IMR-90 (cell line): ENCODE data around the gene LTBP2. TPM values are rescaled to one million over a fixed set of nuclear protein-coding genes. Genes with fewer than 3 reads are reported as not detected.

Source experiments
- ATAC-seq: fragments of 200-7000 bp; cut with Tn5 transposase; 2 replicates; pipeline ENCODE4 v1.9.1; 2020; ENCODE audit warnings: low read depth, mild to moderate bottlenecking, moderate library complexity
- BruUV-seq: library from RNA; stranded (reverse); fragments of 400-500 nt; replicated peaks from 2 replicates; lab custom pipeline; 2021; lab: Mats Ljungman, UMichigan
- CTCF ChIA-PET: fragments of 300-600 bp; formaldehyde crosslinking; extraction: SDS; loops from one replicate; lab custom pipeline; 2021; ENCODE audit warnings: antibody characterized with exemption; lab: Yijun Ruan, JAX
- POLR2A ChIA-PET: fragments of 300-600 bp; sonication (Branson Sonifier 250); formaldehyde crosslinking; loops from one replicate; lab custom pipeline; 2022; ENCODE audit warnings: antibody characterized with exemption; ENCODE audit not compliant: unreplicated experiment; lab: Charles Lee
- DNase-seq: peaks from one replicate; pipeline ENCODE4 v3.0.0; 2013
- H2AFZ ChIP-seq: replicated peaks from 2 replicates; pipeline ENCODE3; 2013; ENCODE audit warnings: low read length, mild to moderate bottlenecking; ENCODE audit not compliant: poor library complexity
- H2AK5ac ChIP-seq: 2 replicates; pipeline ENCODE4 v1.6.1; 2013; ENCODE audit warnings: low read depth, low read length, inconsistent platforms
- H2AK9ac ChIP-seq: replicated peaks from 2 replicates; pipeline ENCODE3; 2013; ENCODE audit warnings: mild to moderate bottlenecking, low read depth, low read length, moderate library complexity; ENCODE audit not compliant: poor library complexity
- H2BK120ac ChIP-seq: 2 replicates; pipeline ENCODE4 v1.6.1; 2013; ENCODE audit warnings: low read depth, low read length, inconsistent platforms
- H2BK15ac ChIP-seq: 3 replicates; pipeline ENCODE4 v1.6.1; 2013; ENCODE audit warnings: low read depth, low read length, inconsistent platforms
- H2BK20ac ChIP-seq: 2 replicates; pipeline ENCODE4 v1.6.1; 2013; ENCODE audit warnings: low read depth, mild to moderate bottlenecking, inconsistent platforms, low read length, moderate library complexity
- H2BK5ac ChIP-seq: 2 replicates; pipeline ENCODE4 v1.6.1; 2013; ENCODE audit warnings: mild to moderate bottlenecking, low read depth, low read length, inconsistent platforms; ENCODE audit not compliant: poor library complexity, severe bottlenecking
- H3K14ac ChIP-seq: replicated peaks from 2 replicates; pipeline ENCODE4 v1.6.1; 2013; ENCODE audit warnings: low read depth, low read length, inconsistent platforms
- H3K18ac ChIP-seq: 2 replicates; pipeline ENCODE4 v1.6.1; 2013; ENCODE audit warnings: low read depth, low read length, control low read depth
- H3K23ac ChIP-seq: 2 replicates; pipeline ENCODE4 v1.6.1; 2013; ENCODE audit warnings: low read depth, low read length, inconsistent platforms
- H3K27ac ChIP-seq: 2 replicates; pipeline ENCODE4 v1.5.1; 2013; ENCODE audit warnings: mild to moderate bottlenecking, control low read depth, low read length; ENCODE audit not compliant: insufficient read depth
- H3K27me3 ChIP-seq: 2 replicates; pipeline ENCODE4 v1.6.1; 2013; ENCODE audit warnings: low read length; ENCODE audit not compliant: control insufficient read depth, insufficient read depth
- H3K36me3 ChIP-seq: 2 replicates; pipeline ENCODE4 v1.6.1; 2013; ENCODE audit warnings: low read length, mixed read lengths; ENCODE audit not compliant: control insufficient read depth, insufficient read depth
- H3K4ac ChIP-seq: 2 replicates; pipeline ENCODE4 v1.6.1; 2013; ENCODE audit warnings: low read depth, low read length, inconsistent platforms
- H3K4me1 ChIP-seq: 2 replicates; pipeline ENCODE4 v1.6.1; 2013; ENCODE audit warnings: low read length, mixed read lengths; ENCODE audit not compliant: control insufficient read depth, insufficient read depth
- H3K4me2 ChIP-seq: 2 replicates; pipeline ENCODE4 v1.6.1; 2013; ENCODE audit warnings: low read depth, mild to moderate bottlenecking, control low read depth, low read length, moderate library complexity
- H3K4me3 ChIP-seq: 2 replicates; pipeline ENCODE4 v1.5.1; 2013; ENCODE audit warnings: low read depth, mild to moderate bottlenecking, control low read depth, low read length, moderate library complexity; ENCODE audit not compliant: insufficient read depth
- H3K56ac ChIP-seq: 2 replicates; pipeline ENCODE4 v1.6.1; 2013; ENCODE audit warnings: low read length, inconsistent platforms; ENCODE audit not compliant: insufficient read depth; ENCODE audit errors: extremely low read depth
- H3K79me1 ChIP-seq, 2 experiments: 2 replicates each; pipeline ENCODE4 v1.6.1; 2013; ENCODE audit warnings: low read length in 2 of 2, inconsistent platforms in 1 of 2, low read depth in 1 of 2
- H3K9ac ChIP-seq: 2 replicates; pipeline ENCODE4 v1.6.1; 2013; ENCODE audit warnings: low read depth, low read length, control low read depth
- H3K9me1 ChIP-seq: 2 replicates; pipeline ENCODE4 v1.6.1; 2013; ENCODE audit warnings: low read length, inconsistent platforms; ENCODE audit not compliant: insufficient read depth
- H3K9me3 ChIP-seq: 2 replicates; pipeline ENCODE4 v1.6.1; 2013; ENCODE audit warnings: low read length; ENCODE audit not compliant: control insufficient read depth, insufficient read depth
- H4K20me1 ChIP-seq: 2 replicates; pipeline ENCODE4 v1.6.1; 2013; ENCODE audit warnings: low read length, inconsistent platforms; ENCODE audit not compliant: insufficient read depth
- H4K5ac ChIP-seq: 2 replicates; pipeline ENCODE4 v1.6.1; 2013; ENCODE audit warnings: mild to moderate bottlenecking, low read depth, low read length, control low read depth
- H4K8ac ChIP-seq, 2 experiments: 2 replicates each; pipeline ENCODE4 v1.6.1; 2013; ENCODE audit warnings: low read depth in 2 of 2, low read length in 2 of 2, control low read depth in 1 of 2, inconsistent platforms in 1 of 2
- H4K91ac ChIP-seq: 2 replicates; pipeline ENCODE4 v1.6.1; 2013; ENCODE audit warnings: low read depth, low read length, inconsistent platforms; ENCODE audit not compliant: insufficient read depth
- BHLHE40 ChIP-seq: fragments of 150-350 bp; IDR thresholded peaks from 2 replicates; pipeline ENCODE4 v1.6.1; 2016; ENCODE audit warnings: mild to moderate bottlenecking, low read depth, low read length
- CEBPB ChIP-seq: IDR thresholded peaks from 2 replicates; pipeline ENCODE4 v1.6.1; 2012; ENCODE audit warnings: low read depth, low read length, improper control_type of control experiment
- CHD1 ChIP-seq: IDR thresholded peaks from 2 replicates; pipeline ENCODE4 v1.6.1; 2012; ENCODE audit warnings: low read depth, low read length, improper control_type of control experiment
- CTCF ChIP-seq: conservative IDR thresholded peaks from 2 replicates; pipeline ENCODE4 v1.5.1; 2012; ENCODE audit warnings: mild to moderate bottlenecking, low read depth, low read length, improper control_type of control experiment
- ELK1 ChIP-seq: fragments of 150-350 bp; IDR thresholded peaks from 2 replicates; pipeline ENCODE4 v1.6.1; 2016; ENCODE audit warnings: low read depth, mild to moderate bottlenecking, low read length, moderate library complexity, borderline replicate concordance
- MAFK ChIP-seq: IDR thresholded peaks from 2 replicates; pipeline ENCODE4 v1.6.1; 2012; ENCODE audit warnings: low read depth, low read length, improper control_type of control experiment
- MAZ ChIP-seq: IDR thresholded peaks from 2 replicates; pipeline ENCODE4 v1.6.1; 2012; ENCODE audit warnings: low read depth, mild to moderate bottlenecking, low read length, improper control_type of control experiment, moderate library complexity, borderline replicate concordance
- MXI1 ChIP-seq: IDR thresholded peaks from 2 replicates; pipeline ENCODE4 v1.6.1; 2012; ENCODE audit warnings: low read depth, mild to moderate bottlenecking, low read length, moderate library complexity, borderline replicate concordance
- NFE2L2 ChIP-seq: fragments of 150-350 bp; IDR thresholded peaks from 2 replicates; pipeline ENCODE4 v1.6.1; 2016; ENCODE audit warnings: low read depth, mild to moderate bottlenecking, low read length
- POLR2A ChIP-seq: IDR thresholded peaks from 2 replicates; pipeline ENCODE4 v1.6.1; 2012; ENCODE audit warnings: mild to moderate bottlenecking, low read depth, low read length
- RAD21 ChIP-seq: IDR thresholded peaks from 2 replicates; pipeline ENCODE4 v1.6.1; 2012; ENCODE audit warnings: low read length, improper control_type of control experiment
- RCOR1 ChIP-seq: IDR thresholded peaks from 2 replicates; pipeline ENCODE4 v1.6.1; 2012; ENCODE audit warnings: mild to moderate bottlenecking, low read length, improper control_type of control experiment; ENCODE audit not compliant: insufficient replicate concordance
- RFX5 ChIP-seq: IDR thresholded peaks from 2 replicates; pipeline ENCODE4 v1.8.0; 2012; ENCODE audit warnings: low read depth, mild to moderate bottlenecking, low read length, moderate library complexity
- SMC3 ChIP-seq: fragments of 150-350 bp; IDR thresholded peaks from 2 replicates; pipeline ENCODE4 v1.6.1; 2016; ENCODE audit warnings: low read depth, mild to moderate bottlenecking, antibody characterized with exemption, low read length, moderate library complexity
- WGBS, 2 experiments: methylation state at CpG; one replicate each; pipeline versions ENCODE4 v1.1.5 to v1.1.7; 2013; ENCODE audit warnings: missing lambda C conversion rate in 2 of 2; ENCODE audit not compliant: insufficient read length in 1 of 2; ENCODE audit errors: extremely low coverage in 2 of 2; 5-methylcytosine and 5-hydroxymethylcytosine counted together
- dilution Hi-C: fragments of 300-500 bp; cut with HindIII; formaldehyde crosslinking; loops from one replicate; pipeline ENCODE4 v1.14.3; 2018; ENCODE audit warnings: low sequenced_read_pairs; ENCODE audit not compliant: unreplicated experiment
- in situ Hi-C: fragments of 300-500 bp; cut with MboI; formaldehyde crosslinking; loops from 3 replicates; pipeline ENCODE4 v1.14.3; 2019; ENCODE audit warnings: low sequenced_read_pairs, inconsistent platforms, mixed read lengths
- intact Hi-C: fragments of 100-400 bp; cut with micrococcal nuclease; formaldehyde crosslinking; loops from 2 replicates; pipeline ENCODE4 v1.10.0; 2022
- polyA plus RNA-seq, 3 experiments: library from polyadenylated mRNA; depleted of rRNA; stranded (reverse); fragments of >200 nt; gene quantifications; 2 replicates each; pipeline ENCODE4 v1.2.3, GENCODE V29; 2012; ENCODE audit warnings: low replicate concordance in 1 of 3
- total RNA-seq: library from RNA; depleted of rRNA; stranded (reverse); fragments of >200 nt; gene quantifications from 2 replicates; pipeline ENCODE4 v1.2.3, GENCODE V29; 2012

Gene LTBP2
- total and polyA plus RNA-seq, 2 of the 4 experiments (the other 2 are of a cell fraction) = 23.8 to 79.3 TPM

- no peaks in the 10 kb centered on the region for H3K27me3 ChIP-seq
- H4K91ac ChIP-seq = peak overlapping the region; percentile 71
- peak overlapping the region in 1 of 2 experiments; percentile 74; a peak in 2 of 4 replicates for H4K8ac ChIP-seq
- H3K23ac ChIP-seq = peak overlapping the region; percentile 37
- peaks cover 0 to 79% of the 10 kb centered on the region in 2 experiments; a peak in 3 of 4 replicates for H3K79me1 ChIP-seq
- H3K9ac ChIP-seq = 0 out of 2 replicates have a peak overlapping the region, but pooled peaks have one; percentile 3
- dilution Hi-C loops = no loop called here
- peak overlapping the region; percentile 74 for H2BK5ac ChIP-seq
- POLR2A ChIA-PET = interaction anchor here (0.6 to 1.1 kb wide), 2 partner anchors 9 to 66 kb away, joined by 4 to 8 read pairs; no protein-coding TSS in a partner anchor
- no peak overlapping the region; the same call in 1 of the 2 replicates for H3K56ac ChIP-seq
- H3K4me3 ChIP-seq = peak overlapping the region; percentile 22; the same call in 1 of the 2 replicates
- ATAC-seq (peak; percentile 54), DNase-seq (peak; percentile 36)
- WGBS, 2 experiments = no CpG with 5 or more reads among the region's 3 CpGs
- intact Hi-C loops = no loop called here
- H2AFZ ChIP-seq = peak overlapping the region; percentile 21
- peak overlapping the region; percentile 65 for H3K14ac ChIP-seq
- no peaks in the 10 kb centered on the region for H3K9me3 ChIP-seq
- peak overlapping the region; percentile 45 for H4K5ac ChIP-seq
- H2AK9ac ChIP-seq = peak overlapping the region; percentile 65
- peak overlapping the region; percentile 91 for H3K4me2 ChIP-seq
- H2BK120ac ChIP-seq = peak overlapping the region; percentile 63
- H3K9me1 ChIP-seq = peaks cover 40% of the 10 kb centered on the region
- no TSS peak for BruUV-seq
- H3K36me3 ChIP-seq = no peaks in the 10 kb centered on the region
- H2BK20ac ChIP-seq = peak overlapping the region; percentile 55
- peak overlapping the region; percentile 69; the same call in 1 of the 2 replicates for H3K27ac ChIP-seq
- no peaks in the 10 kb centered on the region for H4K20me1 ChIP-seq
- peak overlapping the region; percentile 69 for H2AK5ac ChIP-seq
- TF ChIP-seq SMC3 (no peak), RCOR1 (no peak), BHLHE40 (no peak), NFE2L2 (no peak), MAZ (no peak), CHD1 (no peak), RAD21 (no peak), CTCF (peak; percentile 30; the same call in 1 of the 2 replicates), MXI1 (no peak), ELK1 (no peak), MAFK (peak; percentile 96), CEBPB (peak; percentile 5; the same call in 1 of the 2 replicates), RFX5 (no peak), POLR2A (no peak)
- in situ Hi-C loops = no loop called here
- peak overlapping the region; percentile 54; the same call in 1 of the 3 replicates for H2BK15ac ChIP-seq
- H3K4ac ChIP-seq = peak overlapping the region; percentile 66
- H3K18ac ChIP-seq = peak overlapping the region; percentile 69
- peaks cover 30% of the 10 kb centered on the region for H3K4me1 ChIP-seq
- CTCF ChIA-PET = interaction anchor here (1.0 to 1.3 kb wide), 3 partner anchors 9 to 46 kb away, joined by 3 to 4 read pairs (median 4); no protein-coding TSS in a partner anchor
These were observed 49.4 kb downstream of the LTBP2 start for GRCh38 chr14:74562515-74563232.
